Endothelial cell (in vitro differentiated cells): ENCODE results near the gene MGAT4A. TPM values are rescaled to one million over a fixed set of nuclear protein-coding genes. Genes with fewer than 3 reads are reported as not detected.

Experiments used
- DNase-seq: peaks from one replicate; pipeline ENCODE4 v3.0.0; 2021; ENCODE audit warnings: low spot score
- H3K27ac Mint-ChIP-seq: one replicate; pipeline ENCODE4 v1.8.0; 2021; ENCODE audit warnings: mixed read lengths, inconsistent platforms; ENCODE audit not compliant: unreplicated experiment
- H3K27me3 Mint-ChIP-seq: one replicate; pipeline ENCODE4 v1.8.0; 2021; ENCODE audit warnings: mild to moderate bottlenecking, moderate library complexity, mixed read lengths, inconsistent platforms; ENCODE audit not compliant: unreplicated experiment
- H3K36me3 Mint-ChIP-seq: one replicate; pipeline ENCODE4 v1.8.0; 2021; ENCODE audit warnings: mild to moderate bottlenecking, low read depth, mixed read lengths, inconsistent platforms; ENCODE audit not compliant: unreplicated experiment
- H3K4me1 Mint-ChIP-seq: one replicate; pipeline ENCODE4 v1.8.0; 2021; ENCODE audit warnings: mild to moderate bottlenecking, mixed read lengths, inconsistent platforms; ENCODE audit not compliant: unreplicated experiment
- H3K4me3 Mint-ChIP-seq: one replicate; pipeline ENCODE4 v1.8.0; 2021; ENCODE audit warnings: mild to moderate bottlenecking, mixed read lengths, inconsistent platforms; ENCODE audit not compliant: unreplicated experiment
- H3K9me3 Mint-ChIP-seq: one replicate; pipeline ENCODE4 v1.8.0; 2021; ENCODE audit warnings: mixed read lengths, inconsistent platforms; ENCODE audit not compliant: unreplicated experiment
- CTCF ChIP-seq: fragments of 200-600 bp; sonication (generic); IDR thresholded peaks from one replicate; pipeline ENCODE4 v1.5.0; 2021; ENCODE audit warnings: antibody characterized with exemption; ENCODE audit not compliant: unreplicated experiment
- total RNA-seq: library from RNA; stranded (reverse); fragmentation: NEBNext Ultra II Directional; extraction: Animal tissue kit (Norgen Biotek cat#: 25700); gene quantifications from one replicate; pipeline ENCODE4 v1.2.1, GENCODE V29; 2021; ENCODE audit not compliant: unreplicated experiment

MGAT4A gene
- total RNA-seq, 1 donor from 2014 or later: 7.3 TPM

GRCh38 chr2:98577313-98577712 lies 153.6 kb downstream of the MGAT4A start:
- H3K36me3 Mint-ChIP-seq: peaks cover 39% of the 10 kb centered on the region
- TF ChIP-seq CTCF: no peak
- DNase-seq: no peak
- no peaks in the 10 kb centered on the region for H3K4me1 Mint-ChIP-seq
- peaks cover 5% of the 10 kb centered on the region for H3K27me3 Mint-ChIP-seq
- H3K9me3 Mint-ChIP-seq: no peaks in the 10 kb centered on the region
- H3K4me3 Mint-ChIP-seq: no peak overlapping the region
- H3K27ac Mint-ChIP-seq: no peak overlapping the region

DNA sequence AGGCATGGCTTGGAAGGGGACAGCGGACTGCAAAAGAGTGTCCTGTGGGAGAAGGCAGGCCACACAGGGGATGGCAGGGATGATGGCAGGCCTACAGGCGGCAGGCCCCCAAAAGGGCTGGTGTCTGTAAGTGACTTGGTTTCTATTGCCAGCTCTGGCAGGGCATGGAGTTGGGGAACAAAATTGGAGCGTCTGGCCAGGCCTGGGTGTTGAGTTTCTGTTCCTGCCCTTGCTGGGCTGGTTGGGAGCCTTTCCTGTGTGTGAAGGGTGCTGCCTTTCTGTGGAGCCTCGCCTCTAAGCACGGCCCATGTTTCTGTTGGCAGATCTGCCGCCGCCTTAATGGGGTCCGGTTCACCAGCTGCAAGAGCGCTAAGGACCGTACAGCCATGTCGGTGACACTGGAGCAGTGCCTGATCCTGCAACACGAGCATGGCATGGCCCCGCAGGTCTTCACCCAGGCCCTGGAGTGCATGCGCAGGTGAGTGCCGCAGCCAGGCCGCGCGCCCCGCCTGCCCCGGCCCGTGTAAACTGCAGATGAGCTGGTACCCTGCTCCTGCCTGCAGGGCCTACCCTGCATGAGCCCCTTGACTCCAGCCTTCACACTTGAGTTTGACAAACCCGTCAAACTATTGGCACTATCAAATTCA lies 154.1 kb downstream of the MGAT4A start:
- Mint-ChIP-seq H3K36me3 (peaks cover 39% of the 10 kb centered on the region), H3K9me3 (no peaks in the 10 kb centered on the region), H3K27ac (no peak overlapping the region), H3K27me3 (peaks cover 6% of the 10 kb centered on the region), H3K4me1 (no peaks in the 10 kb centered on the region), H3K4me3 (no peak overlapping the region)
- TF ChIP-seq CTCF: no peak
- no peak for DNase-seq

- Mint-ChIP-seq H3K9me3 (no peaks in the 10 kb centered on the region), H3K27me3 (peaks cover 7% of the 10 kb centered on the region), H3K27ac (no peak overlapping the region), H3K4me3 (no peak overlapping the region), H3K4me1 (no peaks in the 10 kb centered on the region), H3K36me3 (peaks cover 48% of the 10 kb centered on the region)
- no peak for TF ChIP-seq CTCF
- no peak for DNase-seq
Observed at GRCh38 chr2:98573426-98573825, 157.5 kb downstream of the MGAT4A start.

DNA sequence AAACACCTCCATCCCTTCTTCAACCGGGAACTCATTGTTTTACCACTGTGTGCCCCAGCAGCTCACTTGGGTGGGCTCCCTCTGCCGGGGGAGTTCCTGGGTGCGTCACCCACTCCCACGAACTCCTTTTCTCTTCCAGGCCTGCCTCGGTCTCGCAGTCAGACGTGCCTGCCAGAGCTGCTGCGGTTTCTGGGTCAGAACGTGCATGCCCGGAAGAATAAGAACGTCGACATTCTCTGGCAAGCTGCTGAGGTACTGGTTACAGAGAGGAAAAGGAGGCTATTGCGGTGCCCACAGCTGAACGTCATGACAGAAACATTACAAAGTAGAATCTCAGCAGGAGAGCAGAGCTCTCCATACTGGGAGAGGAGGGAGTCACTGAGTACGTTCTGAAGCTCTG lies 158.3 kb downstream of the MGAT4A start:
- Mint-ChIP-seq H3K27ac (no peak overlapping the region), H3K9me3 (no peaks in the 10 kb centered on the region)

More for the DNA sequence above, 158.3 kb downstream of the MGAT4A start:
- no peak for DNase-seq
- H3K4me3 Mint-ChIP-seq: no peak overlapping the region
- TF ChIP-seq CTCF: no peak
- no peaks in the 10 kb centered on the region for H3K4me1 Mint-ChIP-seq
- peaks cover 43% of the 10 kb centered on the region for H3K36me3 Mint-ChIP-seq
- H3K27me3 Mint-ChIP-seq: peaks cover 9% of the 10 kb centered on the region
